PFSK-1 (cell line): ENCODE data around the gene APC2.

Source experiments
- FOXP2 ChIP-seq: optimal IDR thresholded peaks from 2 replicates; pipeline ENCODE3; 2011; ENCODE audit warnings: borderline replicate concordance, control low read depth, inconsistent platforms; ENCODE audit not compliant: insufficient read depth; ENCODE audit errors: extremely low read length, extremely low read depth
- POLR2AphosphoS5 ChIP-seq: IDR thresholded peaks from 2 replicates; pipeline ENCODE4 v1.6.1; 2012; ENCODE audit warnings: low read depth, mild to moderate bottlenecking, control low read depth, low read length, moderate library complexity
- REST ChIP-seq, 2 experiments: IDR thresholded peaks; 2 replicates each; pipeline versions ENCODE4 v1.6.1 to v1.8.0; 2011 to 2012; ENCODE audit warnings: low read depth in 2 of 2, low read length in 2 of 2, control low read depth in 1 of 2, inconsistent platforms in 1 of 2, mild to moderate bottlenecking in 1 of 2, moderate library complexity in 1 of 2; ENCODE audit not compliant: insufficient read depth in 1 of 2
- SIN3A ChIP-seq: IDR thresholded peaks from 2 replicates; pipeline ENCODE4 v1.6.1; 2012; ENCODE audit warnings: mild to moderate bottlenecking, low read length, moderate library complexity, borderline replicate concordance; ENCODE audit not compliant: insufficient read depth
- TAF1 ChIP-seq: IDR thresholded peaks from 2 replicates; pipeline ENCODE4 v1.6.1; 2012; ENCODE audit warnings: low read length, control low read depth, borderline replicate concordance; ENCODE audit not compliant: insufficient read depth

APC2 gene

GRCh38 chr19:1468821-1469254 is 18.9 kb downstream of the APC2 start:
- TF ChIP-seq SIN3A (no peak), REST (IDR thresholded peaks at IDR 0.05; ENCODE audit: insufficient read depth in 1 of 2, low read depth in 2 of 2, low read length in 2 of 2) (no peak), FOXP2 (no peak), POLR2AphosphoS5 (no peak), TAF1 (no peak)

GRCh38 chr19:1469255-1470054 is 19.5 kb downstream of the APC2 start:
- TF ChIP-seq POLR2AphosphoS5 (no peak), SIN3A (no peak), REST (IDR thresholded peaks at IDR 0.05; ENCODE audit: insufficient read depth in 1 of 2, low read depth in 2 of 2, low read length in 2 of 2) (no peak), TAF1 (no peak), FOXP2 (no peak)

- TF ChIP-seq REST (IDR thresholded peaks at IDR 0.05; ENCODE audit: insufficient read depth in 1 of 2, low read depth in 2 of 2, low read length in 2 of 2) = no peak
- TF ChIP-seq SIN3A = no peak
- no peak for TF ChIP-seq TAF1
- TF ChIP-seq FOXP2 = no peak
- TF ChIP-seq POLR2AphosphoS5 = no peak
These were observed 20.1 kb downstream of the APC2 start for GRCh38 chr19:1470055-1470304.

GRCh38 chr19:1470305-1471009 is 20.5 kb downstream of the APC2 start:
- TF ChIP-seq POLR2AphosphoS5 = no peak
- TF ChIP-seq TAF1 = no peak
- peak; percentile 86; the same call in 1 of the 2 replicates for TF ChIP-seq SIN3A
- TF ChIP-seq FOXP2 = peak; percentile 47
- TF ChIP-seq REST (IDR thresholded peaks at IDR 0.05; ENCODE audit: insufficient read depth in 1 of 2, low read depth in 2 of 2, low read length in 2 of 2) = no peak
